RKO (cell line): ENCODE data around the gene GTF3C4.
"Not testable (repeated sequence)": the region's sequence is repeated elsewhere in the genome, so short reads cannot be mapped to it uniquely, and the experiment has no call there.

ENCODE experiments used
- DNase-seq: peaks from one replicate; pipeline ENCODE4 v3.0.0-alpha.2; 2016; ENCODE audit warnings: low spot score

GTF3C4 gene

GRCh38 chr9:132702254-132702653 lies 32.0 kb downstream of the GTF3C4 start:
- DNase-seq: no peak

GRCh38 chr9:132703336-132703735 lies 33.1 kb downstream of the GTF3C4 start:
- peak; percentile 29 for DNase-seq

DNA sequence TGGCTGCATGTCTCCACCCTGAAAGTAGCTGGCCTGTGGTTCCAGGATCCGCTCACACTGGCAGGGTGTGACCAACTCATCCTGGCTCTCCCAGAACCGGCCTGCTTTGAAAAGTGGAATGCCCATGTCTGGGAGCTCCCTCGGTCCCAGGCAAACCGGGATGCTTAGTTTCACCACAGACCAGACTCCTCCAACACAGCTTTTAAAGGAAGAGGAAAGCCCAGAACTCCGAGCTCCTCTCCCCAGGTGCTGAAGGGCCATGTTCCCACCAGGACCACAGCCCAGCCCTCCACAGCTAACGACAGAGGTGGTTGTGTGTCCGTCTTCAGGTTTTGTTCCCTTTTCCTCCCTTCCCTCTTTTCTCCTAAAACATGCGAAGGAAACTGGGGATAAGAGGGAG lies 38.0 kb downstream of the GTF3C4 start:
- DNase-seq: no peak

DNA sequence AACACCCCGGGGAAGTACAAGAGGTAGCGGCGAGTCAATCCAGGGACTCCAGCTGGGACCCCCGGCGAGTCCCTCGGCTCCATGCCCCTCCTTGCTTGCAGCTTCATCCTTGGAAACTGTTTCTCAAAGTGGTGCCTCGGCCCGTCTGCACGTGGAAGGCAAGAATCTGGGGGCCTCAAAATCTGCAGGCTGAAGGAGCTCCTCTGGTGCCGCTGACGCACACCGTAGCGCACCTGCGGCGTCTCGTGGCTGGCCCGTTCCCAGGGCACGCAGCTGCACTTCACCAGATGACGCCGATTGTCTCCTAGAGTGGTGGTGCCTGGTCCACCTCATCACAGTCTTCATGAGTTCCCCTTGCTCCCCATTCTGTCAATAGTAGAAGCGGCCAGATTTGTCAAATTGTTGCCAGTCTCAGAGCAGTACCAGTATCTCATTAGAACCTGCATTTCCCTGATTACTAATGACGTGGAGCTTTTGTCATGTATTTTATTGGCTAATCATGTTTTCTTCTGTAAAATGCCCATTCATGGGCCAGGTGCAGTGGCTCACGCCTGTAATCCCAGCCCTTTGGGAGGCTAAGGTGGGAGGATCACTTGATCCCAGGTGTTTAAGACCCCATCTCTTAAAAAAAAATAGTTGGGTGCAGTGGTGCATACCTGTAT lies 38.6 kb downstream of the GTF3C4 start:
- no peak for DNase-seq

DNA sequence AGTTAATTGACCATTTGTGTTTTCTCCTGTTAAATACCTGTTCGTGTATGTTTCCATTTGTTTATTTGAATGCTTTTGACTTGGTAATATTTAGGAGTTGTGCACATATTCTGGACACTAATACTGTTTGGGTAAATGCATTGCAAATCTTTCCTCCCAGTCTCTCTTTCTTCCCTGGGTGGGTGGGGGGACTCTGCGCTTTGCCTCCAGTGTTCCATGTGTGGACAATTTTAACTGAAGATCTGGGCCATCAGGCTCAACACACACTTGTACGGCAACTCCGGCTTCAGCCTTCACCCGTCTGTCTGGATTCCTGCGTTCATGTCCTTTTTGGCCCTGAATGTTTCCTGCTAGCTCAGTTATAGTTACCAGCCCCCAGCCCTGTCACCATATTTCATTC lies 40.1 kb downstream of the GTF3C4 start:
- DNase-seq: no peak

- DNase-seq: not testable (repeated sequence)
Measured at GRCh38 chr9:132711152-132711551, 40.9 kb downstream of the GTF3C4 start.

DNA sequence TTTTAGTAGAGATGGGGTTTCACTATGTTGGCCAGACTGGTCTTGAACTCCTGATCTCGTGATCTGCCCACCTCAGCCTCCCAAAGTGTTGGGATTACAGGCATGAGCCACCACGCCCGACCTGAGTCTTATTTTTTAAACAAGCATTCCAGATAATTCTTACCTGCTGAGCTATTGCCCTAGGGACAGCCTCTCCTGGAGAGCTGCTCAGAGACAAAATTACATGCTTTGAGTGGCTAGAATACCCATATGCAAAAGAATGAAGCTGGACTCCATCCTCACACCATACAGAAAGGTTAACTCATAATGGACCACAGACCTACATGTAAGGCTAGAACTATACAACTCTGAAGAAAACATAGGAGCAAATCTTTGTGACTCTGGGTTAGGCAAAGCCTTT lies 41.6 kb downstream of the GTF3C4 start:
- no peak for DNase-seq

DNA sequence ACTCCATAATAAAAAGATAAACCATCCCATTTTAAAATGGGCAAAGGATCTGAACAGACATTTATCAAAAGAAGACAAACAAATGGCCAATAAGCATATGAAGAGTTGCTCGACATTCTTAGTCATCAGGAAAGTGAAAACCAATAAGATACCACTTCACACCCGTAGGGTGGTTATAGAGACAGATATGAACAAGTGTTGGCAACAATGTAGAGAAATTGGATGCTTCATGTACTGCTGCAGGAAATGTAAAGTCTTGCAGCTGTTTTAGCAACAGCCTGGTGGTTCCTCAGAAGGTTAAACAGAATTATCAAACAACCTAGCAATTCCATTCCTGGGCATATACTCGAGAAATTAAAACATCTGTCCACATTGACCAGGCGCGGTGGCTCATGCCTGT lies 42.5 kb downstream of the GTF3C4 start:
- DNase-seq: no peak

- DNase-seq: no peak
Measured at GRCh38 chr9:132716007-132716406, 45.7 kb downstream of the GTF3C4 start.

GRCh38 chr9:132717326-132717945 lies 47.2 kb downstream of the GTF3C4 start:
- no peak for DNase-seq

DNA sequence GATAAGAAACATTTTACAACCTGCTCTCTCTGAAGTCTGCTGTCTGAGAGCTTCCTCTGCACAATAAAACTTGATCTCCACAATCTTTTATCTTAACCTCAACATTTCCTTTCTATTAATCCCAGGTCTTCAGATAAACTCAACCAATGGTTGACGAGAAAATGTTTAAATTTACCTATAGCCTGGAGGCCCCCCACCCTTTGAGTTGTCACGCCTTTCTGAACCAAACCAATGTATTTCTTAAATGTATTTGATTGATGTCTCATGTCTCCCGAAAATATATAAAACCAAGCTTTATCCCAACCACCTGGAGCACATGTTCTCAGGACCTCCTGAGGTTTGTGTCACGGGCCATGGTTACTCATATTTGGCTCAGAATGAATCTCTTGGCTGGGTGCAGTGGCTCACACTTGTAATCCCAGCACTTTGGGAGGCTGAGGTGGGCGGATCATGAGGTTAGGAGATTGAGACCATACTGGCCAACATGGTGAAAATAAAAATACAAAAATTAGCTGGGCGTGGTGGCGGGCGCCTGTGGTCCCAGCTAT lies 48.2 kb downstream of the GTF3C4 start:
- not testable (repeated sequence) for DNase-seq

DNA sequence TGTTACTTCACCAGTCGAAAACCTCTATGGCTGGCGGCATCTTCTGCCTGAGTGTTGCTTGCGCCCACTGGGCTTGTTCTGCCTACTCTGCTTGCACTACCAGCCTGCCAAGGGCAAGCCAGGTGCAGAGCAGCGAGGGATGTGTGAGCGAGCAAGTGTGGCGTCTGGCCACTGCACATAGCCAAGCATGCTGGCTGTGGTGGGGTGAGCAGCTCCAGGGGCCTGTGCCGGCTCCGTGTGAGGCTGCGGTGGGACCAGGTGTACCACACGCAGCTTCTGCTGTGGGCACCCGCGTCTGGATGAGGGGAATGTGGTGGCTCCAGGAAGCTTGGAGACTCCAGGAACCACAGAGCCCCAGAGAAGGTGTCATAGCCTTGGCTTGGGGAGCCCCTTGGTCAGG lies 51.4 kb downstream of the GTF3C4 start:
- DNase-seq: no peak

GRCh38 chr9:132722564-132723065 lies 52.4 kb downstream of the GTF3C4 start:
- DNase-seq: no peak

DNA sequence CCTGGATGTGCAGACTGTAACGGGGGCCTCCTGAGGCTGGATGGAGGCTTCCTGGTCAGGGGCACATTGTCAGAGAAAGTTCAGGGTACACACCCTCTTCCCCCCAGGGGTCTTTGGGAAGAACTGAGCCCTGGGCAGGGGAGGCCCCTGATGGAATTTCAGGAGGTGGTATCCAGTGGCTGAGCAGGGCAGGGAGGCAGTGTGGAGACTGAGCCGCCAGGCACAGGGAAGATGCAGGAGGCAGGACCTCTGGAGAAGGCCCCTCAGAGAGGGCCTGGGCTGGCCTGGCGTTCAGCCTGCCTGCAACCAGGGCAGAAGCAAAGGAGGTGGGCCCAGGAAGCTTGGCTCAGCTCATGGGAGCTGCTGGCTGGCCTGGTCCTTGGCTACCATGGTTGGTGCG lies 53.5 kb downstream of the GTF3C4 start:
- no peak for DNase-seq

GRCh38 chr9:132725306-132725705 lies 55.0 kb downstream of the GTF3C4 start:
- no peak for DNase-seq

DNA sequence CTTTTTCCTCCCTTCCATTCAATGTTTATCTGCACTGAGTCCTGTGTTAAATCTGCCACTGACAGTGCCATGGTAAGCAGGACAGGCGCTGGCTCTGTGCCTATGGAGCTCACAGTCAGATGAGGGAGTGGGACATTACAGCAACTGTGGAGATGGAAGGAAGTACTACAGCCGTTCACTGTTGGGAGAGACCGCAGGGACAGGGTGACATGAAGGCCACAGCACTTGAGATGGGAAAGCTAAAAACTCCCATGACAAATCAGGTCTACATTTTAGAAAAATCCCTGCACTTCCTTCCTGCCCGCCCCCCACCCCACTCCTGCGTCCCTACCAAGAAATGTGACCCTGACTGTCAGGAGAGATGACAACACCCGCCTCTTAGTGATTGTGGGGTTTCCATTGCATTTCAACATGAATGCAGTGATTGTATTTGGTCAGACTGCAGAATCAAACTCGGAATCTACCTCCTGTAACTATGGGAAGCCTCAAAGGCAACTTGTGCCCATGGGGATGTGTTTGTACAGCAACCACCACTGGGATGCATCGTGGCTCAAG lies 56.4 kb downstream of the GTF3C4 start:
- no peak for DNase-seq

GRCh38 chr9:132728071-132728470 lies 57.8 kb downstream of the GTF3C4 start:
- DNase-seq: no peak

DNA sequence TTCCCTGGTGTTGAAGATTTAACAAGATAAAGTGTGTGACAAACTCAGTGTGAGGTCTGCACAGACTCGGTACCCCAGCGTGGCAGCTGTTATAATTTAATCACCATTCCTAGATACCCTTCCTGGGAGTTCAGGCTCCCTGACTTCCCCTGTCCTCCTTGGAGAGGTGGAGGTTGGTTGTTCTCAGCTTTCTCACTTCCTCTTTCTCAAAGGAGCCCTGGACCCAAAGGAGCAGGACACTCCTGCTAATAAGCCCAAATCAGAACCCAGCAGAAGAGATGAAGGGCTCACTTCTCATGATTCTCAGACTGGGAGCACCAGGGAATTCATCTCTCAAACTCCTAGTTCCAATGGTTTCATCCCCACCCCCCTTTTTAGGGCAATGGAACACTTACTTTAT lies 58.2 kb downstream of the GTF3C4 start:
- DNase-seq: no peak

- DNase-seq: no peak
Measured at GRCh38 chr9:132729235-132729890, 59.1 kb downstream of the GTF3C4 start.

GRCh38 chr9:132730054-132731033 lies 60.1 kb downstream of the GTF3C4 start:
- no peak for DNase-seq

DNA sequence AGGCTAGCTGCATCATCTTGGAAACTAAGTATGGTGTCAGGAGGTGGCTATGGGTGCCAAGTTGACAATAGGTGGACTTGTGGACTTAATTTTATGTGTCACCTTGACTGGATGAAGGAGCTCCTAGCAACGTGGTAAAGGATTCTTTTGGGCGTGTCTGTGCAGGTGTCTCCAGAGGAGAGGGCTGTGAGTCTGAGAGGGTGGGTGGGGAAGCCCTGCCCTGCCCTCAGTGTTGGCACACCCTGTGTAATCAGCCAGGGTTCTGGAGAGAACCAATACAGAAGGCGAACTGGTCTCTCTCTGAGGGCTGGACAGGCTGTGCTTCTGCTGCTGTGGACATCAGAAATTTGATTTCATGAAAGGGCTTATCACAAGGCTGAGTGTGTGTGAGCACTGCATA lies 61.0 kb downstream of the GTF3C4 start:
- DNase-seq: no peak
